ENCODE results near the gene GINM1.
A peak's percentile ranks its signal among the peaks of the same experiment; 100 is the strongest.

The GINM1 gene

GRCh38 chr6:149565527-149566409 is at the start of gene GINM1:
GINM1 (plus strand) TSS chr6:149566375; CDS start chr6:149566415, 40 bp downstream.
- TF ChIP-seq JUND (IDR thresholded peaks at IDR 0.05; ENCODE audit: low read depth): no peak
- in situ Hi-C loops (cut with HindIII; ENCODE audit: low pct_unique_long_range_greater_than_20kb, low sequenced_read_pairs): no loop called here
- peak; percentile 87 to 96 for DNase-seq (ENCODE audit: low read depth in 1 of 2, low spot score in 1 of 2)

DNA sequence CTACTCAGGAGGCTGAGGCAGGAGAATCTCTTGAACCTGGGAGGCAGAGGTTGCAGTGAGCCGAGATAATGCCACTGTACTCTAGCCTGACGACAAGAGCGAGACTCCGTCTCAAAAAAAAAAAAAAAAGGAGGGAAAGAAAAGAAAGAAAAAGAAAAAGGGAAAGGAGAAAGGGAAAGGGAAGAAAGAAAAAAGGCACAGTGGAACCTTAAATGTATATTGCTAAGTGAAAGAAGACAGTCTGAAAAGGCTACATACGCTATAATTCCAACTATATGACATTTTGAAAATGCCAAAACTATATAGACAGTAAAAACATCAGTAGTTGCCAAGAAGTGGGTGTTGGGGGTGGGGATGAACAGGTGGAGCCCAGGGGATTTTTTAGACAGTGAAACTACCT is 36.5 kb upstream of the GINM1 start:
- DNase-seq (ENCODE audit: low read depth in 1 of 2, low spot score in 1 of 2): no peak
- in situ Hi-C loops (cut with HindIII; ENCODE audit: low pct_unique_long_range_greater_than_20kb, low sequenced_read_pairs): no loop called here
- TF ChIP-seq JUND (IDR thresholded peaks at IDR 0.05; ENCODE audit: low read depth): no peak

GRCh38 chr6:149534742-149535141 is 31.4 kb upstream of the GINM1 start:
- in situ Hi-C loops (cut with HindIII; ENCODE audit: low pct_unique_long_range_greater_than_20kb, low sequenced_read_pairs): no loop called here
- no peak for DNase-seq (ENCODE audit: low read depth in 1 of 2, low spot score in 1 of 2)
- no peak for TF ChIP-seq JUND (IDR thresholded peaks at IDR 0.05; ENCODE audit: low read depth)

- DNase-seq (ENCODE audit: low read depth in 1 of 2, low spot score in 1 of 2): no peak
- in situ Hi-C loops (cut with HindIII; ENCODE audit: low pct_unique_long_range_greater_than_20kb, low sequenced_read_pairs): no loop called here
- TF ChIP-seq JUND (IDR thresholded peaks at IDR 0.05; ENCODE audit: low read depth): no peak
Measured at GRCh38 chr6:149541139-149541538, 25.0 kb upstream of the GINM1 start.

- in situ Hi-C loops (cut with HindIII; ENCODE audit: low pct_unique_long_range_greater_than_20kb, low sequenced_read_pairs): no loop called here
- DNase-seq (ENCODE audit: low read depth in 1 of 2, low spot score in 1 of 2): no peak
- TF ChIP-seq JUND (IDR thresholded peaks at IDR 0.05; ENCODE audit: low read depth): no peak
Measured at GRCh38 chr6:149544646-149545257, 21.4 kb upstream of the GINM1 start.

DNA sequence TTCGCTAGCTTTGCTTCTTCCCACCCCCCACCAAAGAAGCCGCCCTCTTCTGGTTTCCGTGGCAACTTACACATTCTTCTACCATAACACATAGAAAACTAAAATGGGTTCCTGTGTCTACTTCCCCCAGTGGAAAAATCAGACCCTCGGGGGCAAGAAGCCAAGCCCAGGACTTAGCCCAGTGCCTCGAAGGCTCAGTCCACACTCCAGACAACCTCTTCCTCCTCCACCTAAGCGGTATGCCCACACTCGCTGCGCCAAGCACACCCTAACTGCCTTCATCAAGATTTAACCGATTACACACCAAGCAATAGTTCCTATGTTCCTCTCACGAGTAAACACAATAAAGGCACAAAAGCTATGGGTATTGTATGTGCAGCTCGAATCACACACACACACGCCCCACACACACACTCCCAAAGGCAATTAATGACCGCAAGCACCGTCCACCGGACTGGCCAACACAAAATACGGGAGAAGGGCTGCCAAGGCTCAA is 20.9 kb upstream of the GINM1 start:
- TF ChIP-seq JUND (IDR thresholded peaks at IDR 0.05; ENCODE audit: low read depth): no peak
- DNase-seq (ENCODE audit: low read depth in 1 of 2, low spot score in 1 of 2): peak in 1 of 2 experiments; percentile 30
- in situ Hi-C loops (cut with HindIII; ENCODE audit: low pct_unique_long_range_greater_than_20kb, low sequenced_read_pairs): no loop called here

DNA sequence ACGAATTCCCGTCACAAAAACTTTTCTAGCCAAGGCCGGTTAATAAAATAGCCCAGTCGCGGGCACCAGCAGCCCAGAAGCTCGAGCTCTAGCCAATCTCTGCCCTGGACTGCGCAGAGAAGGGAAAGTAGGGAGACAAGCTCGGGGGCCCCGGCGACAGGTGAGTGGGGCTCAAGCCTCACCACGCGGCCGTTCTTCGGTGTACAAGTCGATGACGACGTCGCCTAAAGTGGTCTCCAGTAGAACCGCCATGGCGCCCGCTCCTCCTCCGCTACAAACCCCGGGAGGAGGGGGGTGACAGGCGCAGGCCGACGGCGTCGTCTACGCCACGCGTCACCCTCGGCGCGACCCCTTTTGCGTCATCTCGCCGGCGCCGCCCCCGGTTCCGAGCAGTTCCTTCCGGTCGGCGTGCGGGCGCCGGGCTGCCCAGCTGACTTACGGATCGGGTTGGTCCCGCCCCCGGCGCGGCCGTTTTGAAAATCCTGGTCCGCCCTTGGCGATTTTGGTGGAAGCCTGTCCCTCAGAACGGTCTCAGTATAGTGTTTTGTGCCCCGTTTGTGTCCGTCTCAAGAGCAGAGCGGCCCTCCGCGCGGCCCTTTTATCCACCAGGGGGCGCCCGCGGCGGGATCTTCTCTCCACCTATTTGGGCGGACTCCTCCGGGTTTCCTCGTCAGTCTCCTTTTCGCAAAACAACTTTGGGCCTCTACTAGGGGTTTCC is 20.3 kb upstream of the GINM1 start, which contains the start of gene PPIL4:
TSS of gene PPIL4 (minus strand) at position 290 of the 718 bp plus-strand sequence. CDS start at position 252, 38 bp downstream.
- DNase-seq (ENCODE audit: low read depth in 1 of 2, low spot score in 1 of 2): peak; percentile 26 to 94
- in situ Hi-C loops (cut with HindIII; ENCODE audit: low pct_unique_long_range_greater_than_20kb, low sequenced_read_pairs): no loop called here
- TF ChIP-seq JUND (IDR thresholded peaks at IDR 0.05; ENCODE audit: low read depth): no peak

DNA sequence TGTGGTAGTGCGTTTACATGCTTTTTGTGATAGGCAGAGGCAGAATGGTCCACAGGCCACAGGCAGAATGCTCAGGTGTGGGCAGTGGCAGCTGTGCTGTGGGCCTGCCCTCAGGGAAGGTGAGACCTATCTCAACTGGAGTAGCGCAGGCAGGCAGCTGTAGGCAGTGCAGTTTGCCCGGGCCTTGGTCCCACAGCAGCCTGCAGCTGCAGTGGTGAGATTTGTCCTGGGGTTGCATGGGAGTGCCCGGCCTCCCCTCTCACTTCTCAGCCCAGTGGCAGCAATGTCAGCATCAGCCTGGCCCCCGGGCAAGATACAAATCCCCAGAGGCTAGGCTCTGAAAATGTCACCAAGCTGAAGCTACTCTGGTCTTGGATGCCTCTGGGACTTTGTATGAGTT is 14.3 kb upstream of the GINM1 start:
- in situ Hi-C loops (cut with HindIII; ENCODE audit: low pct_unique_long_range_greater_than_20kb, low sequenced_read_pairs): no loop called here
- no peak for TF ChIP-seq JUND (IDR thresholded peaks at IDR 0.05; ENCODE audit: low read depth)
- DNase-seq (ENCODE audit: low read depth in 1 of 2, low spot score in 1 of 2): no peak

GRCh38 chr6:149558029-149558428 is 8.1 kb upstream of the GINM1 start:
- TF ChIP-seq JUND (IDR thresholded peaks at IDR 0.05; ENCODE audit: low read depth): no peak
- in situ Hi-C loops (cut with HindIII; ENCODE audit: low pct_unique_long_range_greater_than_20kb, low sequenced_read_pairs): no loop called here
- DNase-seq (ENCODE audit: low read depth in 1 of 2, low spot score in 1 of 2): no peak

DNA sequence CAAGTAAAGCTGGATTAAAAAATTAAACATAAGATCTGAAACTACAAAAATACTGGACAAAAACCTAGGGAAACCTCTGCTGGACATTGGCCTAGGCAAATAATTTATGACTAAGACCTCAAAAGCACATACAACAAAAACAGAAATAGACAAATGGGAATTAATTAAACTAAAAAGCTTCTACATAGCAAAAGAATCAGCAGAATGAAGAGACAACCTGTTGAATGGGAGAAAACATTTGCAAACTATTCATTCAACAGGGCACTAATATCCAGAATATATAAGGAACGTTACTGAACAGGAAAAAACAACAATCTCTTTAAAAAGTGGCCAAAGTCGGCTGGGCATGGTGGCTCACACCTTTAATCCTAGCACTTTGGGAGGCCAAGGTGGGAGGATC is 6.8 kb upstream of the GINM1 start:
- no peak for DNase-seq (ENCODE audit: low read depth in 1 of 2, low spot score in 1 of 2)
- no peak for TF ChIP-seq JUND (IDR thresholded peaks at IDR 0.05; ENCODE audit: low read depth)
- in situ Hi-C loops (cut with HindIII; ENCODE audit: low pct_unique_long_range_greater_than_20kb, low sequenced_read_pairs): no loop called here

GRCh38 chr6:149560736-149561135 is 5.4 kb upstream of the GINM1 start:
- TF ChIP-seq JUND (IDR thresholded peaks at IDR 0.05; ENCODE audit: low read depth): no peak

GRCh38 chr6:149563203-149563927 is 2.8 kb upstream of the GINM1 start:
- DNase-seq (ENCODE audit: low read depth in 1 of 2, low spot score in 1 of 2): no peak
- in situ Hi-C loops (cut with HindIII; ENCODE audit: low pct_unique_long_range_greater_than_20kb, low sequenced_read_pairs): no loop called here
- TF ChIP-seq JUND (IDR thresholded peaks at IDR 0.05; ENCODE audit: low read depth): no peak

More at GRCh38 chr6:149560736-149561135, 5.4 kb upstream of the GINM1 start:
- peak in 1 of 2 experiments; percentile 46 for DNase-seq (ENCODE audit: low read depth in 1 of 2, low spot score in 1 of 2)
- in situ Hi-C loops (cut with HindIII; ENCODE audit: low pct_unique_long_range_greater_than_20kb, low sequenced_read_pairs): no loop called here
